Upper lobe of left lung (tissue), 6 donors: Measurements from ENCODE around the gene PDZD2. TPM values are rescaled to one million over a fixed set of nuclear protein-coding genes. Genes with fewer than 3 reads are reported as not detected.

Experiments
- ATAC-seq, 2 donors: fragments of 200-7000 bp; cut with Tn5 transposase; one replicate each; pipeline ENCODE4 v1.9.1; 2022; ENCODE audit warnings: mild to moderate bottlenecking in 2 of 2, moderate library complexity in 2 of 2; ENCODE audit not compliant: low FRiP score in 2 of 2
- DNase-seq, 2 donors: peaks; one replicate each; pipeline ENCODE4 v3.0.0-alpha.2; 2019 to 2020
- H3K27ac ChIP-seq, 4 donors: fragments of 200-600 bp; sonication (generic); one replicate each; pipeline ENCODE4 v1.5.1; 2016 to 2019
- H3K27me3 ChIP-seq, 4 donors: fragments of 200-600 bp; sonication (generic); one replicate each; pipeline ENCODE4 v1.5.1; 2017 to 2019
- H3K36me3 ChIP-seq, 4 donors: fragments of 200-600 bp; sonication (generic); one replicate each; pipeline ENCODE4 v1.5.1; 2016 to 2019
- H3K4me1 ChIP-seq, 4 donors: fragments of 200-600 bp; sonication (generic); one replicate each; pipeline ENCODE4 v1.5.1; 2018 to 2019
- H3K4me3 ChIP-seq, 4 donors: fragments of 200-600 bp; sonication (generic); one replicate each; pipeline ENCODE4 v1.5.1; 2017 to 2019; ENCODE audit warnings: mild to moderate bottlenecking in 2 of 4, moderate library complexity in 1 of 4
- H3K9me3 ChIP-seq, 4 donors: fragments of 200-600 bp; sonication (generic); one replicate each; pipeline ENCODE4 v1.5.1; 2018 to 2019
- EP300 ChIP-seq, 4 donors: sonication (generic); formaldehyde crosslinking; IDR thresholded peaks; one replicate each; pipeline ENCODE4 v1.5.1; 2017; ENCODE audit warnings: antibody characterized with exemption in 4 of 4, control low read depth in 2 of 4
- POLR2A ChIP-seq, 4 donors: fragments of 450-650 bp; IDR thresholded peaks; one replicate each; pipeline ENCODE4 v1.5.1; 2016 to 2017; ENCODE audit warnings: antibody characterized with exemption in 4 of 4, mild to moderate bottlenecking in 2 of 4
- POLR2AphosphoS5 ChIP-seq, 2 donors: sonication (generic); formaldehyde crosslinking; IDR thresholded peaks; one replicate each; pipeline ENCODE4 v1.5.1; 2017; ENCODE audit warnings: antibody characterized with exemption in 2 of 2
- WGBS, 2 donors: methylation state at CpG; one replicate each; pipeline ENCODE4 v1.1.5; 2017 to 2018; 5-methylcytosine and 5-hydroxymethylcytosine counted together
- total RNA-seq, 6 donors: library from RNA; depleted of rRNA in 4 of 6; stranded (reverse); fragments of >200 nt in 4 of 6; gene quantifications; one replicate each; pipeline versions ENCODE4 v1.1.0 to v1.2.1, GENCODE V29; 2016 to 2021
- TF ChIP-seq, protein P1 (sequence below), 6 experiments: fragments of 450-650 bp in 4 of 6; fragments of 200-600 bp in 2 of 6; sonication (generic) in 2 of 6; IDR thresholded peaks; one replicate each; pipeline ENCODE4 v1.5.1; 2016 to 2019; ENCODE audit warnings: antibody characterized with exemption in 6 of 6
- donor health status: DM: no; HTN: no; CAD: no; lungs with moderate emphysema.
- donor health status: DM: no; HTN: yes; CAD: no; lungs with severe emphysema.

PDZD2 gene
- total RNA-seq, 6 donors from 2014 or later = 53.4 to 73.6 (median 68.4) TPM

DNA sequence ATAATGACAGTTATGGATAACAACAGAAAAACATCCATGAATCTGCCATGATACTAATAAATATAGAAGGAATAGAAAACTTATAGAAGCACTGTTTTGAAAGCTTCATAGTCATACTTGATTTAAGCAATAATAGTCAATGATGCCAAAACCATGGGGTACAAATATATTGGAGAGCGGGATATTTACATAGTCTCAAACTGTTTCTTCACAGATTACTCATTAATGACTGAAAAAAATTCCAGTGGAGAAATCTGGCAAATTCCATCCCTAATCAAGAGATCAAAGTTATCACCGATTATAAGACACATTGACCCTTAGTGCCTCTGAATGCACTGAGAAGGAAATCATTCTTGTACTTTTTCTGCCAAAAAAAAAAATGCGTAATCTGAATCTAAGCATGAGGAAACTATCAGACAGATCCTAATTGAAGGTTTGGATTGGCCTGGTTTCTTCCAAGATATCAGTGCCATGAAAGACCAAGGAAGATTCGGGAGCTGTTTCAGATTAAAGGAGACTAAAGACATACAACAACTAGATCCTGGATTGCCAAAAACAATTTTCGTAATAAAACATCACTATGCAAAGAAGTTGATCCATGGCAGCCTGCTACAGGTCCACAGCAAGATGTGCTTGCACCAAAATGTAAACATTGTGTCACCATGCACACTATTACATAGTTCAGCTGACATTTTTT is 429.0 kb downstream of the PDZD2 start:
- Histone ChIP-seq H3K4me3 (no peak overlapping the region), H3K4me1 (no peaks in the 10 kb centered on the region), H3K27me3 (no peaks in the 10 kb centered on the region), H3K36me3 (peaks cover 4 to 44% (median 10%) of the 10 kb centered on the region in 4 donors), H3K9me3 (no peaks in the 10 kb centered on the region), H3K27ac (no peak overlapping the region)
- DNase-seq (no peak), ATAC-seq (no peak)
- TF ChIP-seq POLR2A (IDR thresholded peaks at IDR 0.05) (no peak), POLR2AphosphoS5 (IDR thresholded peaks at IDR 0.05) (no peak), EP300 (IDR thresholded peaks at IDR 0.05) (no peak)
- TF ChIP-seq, protein P1, sequence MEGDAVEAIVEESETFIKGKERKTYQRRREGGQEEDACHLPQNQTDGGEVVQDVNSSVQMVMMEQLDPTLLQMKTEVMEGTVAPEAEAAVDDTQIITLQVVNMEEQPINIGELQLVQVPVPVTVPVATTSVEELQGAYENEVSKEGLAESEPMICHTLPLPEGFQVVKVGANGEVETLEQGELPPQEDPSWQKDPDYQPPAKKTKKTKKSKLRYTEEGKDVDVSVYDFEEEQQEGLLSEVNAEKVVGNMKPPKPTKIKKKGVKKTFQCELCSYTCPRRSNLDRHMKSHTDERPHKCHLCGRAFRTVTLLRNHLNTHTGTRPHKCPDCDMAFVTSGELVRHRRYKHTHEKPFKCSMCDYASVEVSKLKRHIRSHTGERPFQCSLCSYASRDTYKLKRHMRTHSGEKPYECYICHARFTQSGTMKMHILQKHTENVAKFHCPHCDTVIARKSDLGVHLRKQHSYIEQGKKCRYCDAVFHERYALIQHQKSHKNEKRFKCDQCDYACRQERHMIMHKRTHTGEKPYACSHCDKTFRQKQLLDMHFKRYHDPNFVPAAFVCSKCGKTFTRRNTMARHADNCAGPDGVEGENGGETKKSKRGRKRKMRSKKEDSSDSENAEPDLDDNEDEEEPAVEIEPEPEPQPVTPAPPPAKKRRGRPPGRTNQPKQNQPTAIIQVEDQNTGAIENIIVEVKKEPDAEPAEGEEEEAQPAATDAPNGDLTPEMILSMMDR (IDR thresholded peaks at IDR 0.05) = no peak
- whole genome bisulfite sequencing, 2 donors = 84 to 87% methylated on average over 5 of the region's 5 CpGs

DNA sequence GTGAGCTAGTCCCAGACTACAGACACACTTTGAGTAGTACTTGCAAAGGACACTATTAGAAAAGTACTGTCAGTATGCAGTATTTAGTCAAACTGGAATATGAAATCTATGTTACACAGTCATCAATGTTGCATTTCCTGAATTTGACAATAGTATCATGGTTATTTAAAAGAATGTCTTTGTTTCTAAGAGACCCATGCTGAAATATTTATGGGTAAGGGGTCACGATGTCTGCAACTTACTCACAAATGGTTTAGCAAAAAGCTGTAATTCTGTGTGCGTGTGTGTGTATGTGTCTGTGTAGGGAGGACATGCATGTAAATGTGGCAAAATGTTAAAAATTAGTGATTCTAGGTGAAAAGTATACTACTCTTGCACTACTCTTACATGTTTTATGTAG is 429.6 kb downstream of the PDZD2 start:
- H3K36me3 ChIP-seq = peaks cover 0 to 45% (median 10%) of the 10 kb centered on the region in 4 donors
- H3K27me3 ChIP-seq = no peaks in the 10 kb centered on the region
- 59 to 71% methylated on average over 2 of the region's 2 CpGs for WGBS, 2 donors
- no peaks in the 10 kb centered on the region for H3K4me1 ChIP-seq
- DNase-seq (no peak), ATAC-seq (no peak)
- TF ChIP-seq, protein P1 (IDR thresholded peaks at IDR 0.05) = no peak
- TF ChIP-seq POLR2AphosphoS5 (IDR thresholded peaks at IDR 0.05) = no peak
- no peaks in the 10 kb centered on the region for H3K9me3 ChIP-seq
- H3K27ac ChIP-seq = no peak overlapping the region
- H3K4me3 ChIP-seq = no peak overlapping the region

DNA sequence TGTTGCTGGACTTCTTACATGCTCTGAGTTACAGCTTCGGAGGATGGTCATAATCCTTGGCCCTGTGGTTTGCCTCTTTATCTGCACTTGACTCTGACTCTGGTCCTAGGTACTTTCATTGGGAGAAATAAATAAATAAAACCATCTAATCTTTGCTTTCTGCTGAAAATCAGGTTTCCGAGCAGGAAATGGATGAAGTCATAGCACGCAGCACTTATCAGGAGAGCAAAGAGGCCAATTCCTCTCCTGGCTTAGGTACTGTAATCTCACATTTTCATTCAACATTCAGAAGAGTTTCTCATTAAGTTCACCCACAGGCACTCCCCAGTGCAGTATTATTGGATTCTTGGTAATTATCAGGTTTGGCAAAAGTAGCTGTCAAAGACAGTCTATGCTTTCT is 430.5 kb downstream of the PDZD2 start:
- peaks cover 4 to 50% (median 15%) of the 10 kb centered on the region in 4 donors for H3K36me3 ChIP-seq
- no peaks in the 10 kb centered on the region for H3K9me3 ChIP-seq
- no peaks in the 10 kb centered on the region for H3K4me1 ChIP-seq
- WGBS, 2 donors = 82 to 96% methylated on average over 3 of the region's 3 CpGs
- DNase-seq (no peak), ATAC-seq (no peak)
- H3K27me3 ChIP-seq = no peaks in the 10 kb centered on the region
- no peak for TF ChIP-seq EP300 (IDR thresholded peaks at IDR 0.05)
- no peak for TF ChIP-seq POLR2AphosphoS5 (IDR thresholded peaks at IDR 0.05)
- TF ChIP-seq, protein P1 (IDR thresholded peaks at IDR 0.05) = no peak
- TF ChIP-seq POLR2A (IDR thresholded peaks at IDR 0.05) = no peak
- H3K27ac ChIP-seq = no peak overlapping the region
- no peak overlapping the region for H3K4me3 ChIP-seq

- no peak overlapping the region for H3K27ac ChIP-seq
- H3K27me3 ChIP-seq = no peaks in the 10 kb centered on the region
- H3K9me3 ChIP-seq = no peaks in the 10 kb centered on the region
- no peak overlapping the region for H3K4me3 ChIP-seq
- peaks cover 4 to 45% (median 16%) of the 10 kb centered on the region in 4 donors for H3K36me3 ChIP-seq
- ATAC-seq (no peak), DNase-seq (no peak)
- WGBS, 2 donors = 88 to 91% methylated on average over 7 of the region's 7 CpGs
- H3K4me1 ChIP-seq = no peaks in the 10 kb centered on the region
- TF ChIP-seq POLR2AphosphoS5 (IDR thresholded peaks at IDR 0.05) (no peak), POLR2A (IDR thresholded peaks at IDR 0.05) (no peak), EP300 (IDR thresholded peaks at IDR 0.05) (no peak)
- TF ChIP-seq, protein P1 (IDR thresholded peaks at IDR 0.05) = no peak
Measured at GRCh38 chr5:32071351-32071944, 432.5 kb downstream of the PDZD2 start.

GRCh38 chr5:32072054-32072453 is 433.1 kb downstream of the PDZD2 start:
- Histone ChIP-seq H3K4me3 (no peak overlapping the region), H3K9me3 (no peaks in the 10 kb centered on the region), H3K27me3 (no peaks in the 10 kb centered on the region), H3K27ac (no peak overlapping the region), H3K36me3 (peaks cover 4 to 45% (median 16%) of the 10 kb centered on the region in 4 donors), H3K4me1 (no peaks in the 10 kb centered on the region)
- no peak for TF ChIP-seq POLR2A (IDR thresholded peaks at IDR 0.05)
- no peak for TF ChIP-seq EP300 (IDR thresholded peaks at IDR 0.05)
- TF ChIP-seq, protein P1 (IDR thresholded peaks at IDR 0.05) = no peak
- no peak for TF ChIP-seq POLR2AphosphoS5 (IDR thresholded peaks at IDR 0.05)
- no peak for ATAC-seq
- WGBS, 2 donors = 88 to 90% methylated on average over 9 to 14 of the region's 14 CpGs
- DNase-seq = no peak
